Peyer's patch (tissue), 4 donors: Measurements from ENCODE around the gene ARHGEF25. TPM values are rescaled to one million over a fixed set of nuclear protein-coding genes. Genes with fewer than 3 reads are reported as not detected.

Source experiments
- DNase-seq, 3 donors: peaks; one replicate each; pipeline ENCODE4 v3.0.0-alpha.2; 2017 to 2019
- H3K27ac ChIP-seq, 4 donors: fragments of 200-600 bp; sonication (generic); one replicate each; pipeline ENCODE4 v1.5.1; 2016 to 2019
- H3K27me3 ChIP-seq, 2 donors: fragments of 200-600 bp; sonication (generic); one replicate each; pipeline ENCODE4 v1.5.1; 2019
- H3K36me3 ChIP-seq, 3 donors: fragments of 200-600 bp; sonication (generic); one replicate each; pipeline ENCODE4 v1.5.1; 2016 to 2019
- H3K4me1 ChIP-seq, 4 donors: fragments of 200-600 bp; sonication (generic); one replicate each; pipeline ENCODE4 v1.5.1; 2016 to 2019
- H3K4me3 ChIP-seq, 4 donors: fragments of 200-600 bp; sonication (generic); 1 replicate in 3 of 4; 2 replicates in 1 of 4; pipeline ENCODE4 v1.5.1; 2016 to 2019; ENCODE audit warnings: mild to moderate bottlenecking in 1 of 4
- H3K9me3 ChIP-seq, 4 donors: fragments of 200-600 bp; sonication (generic); one replicate each; pipeline ENCODE4 v1.5.1; 2016 to 2019; ENCODE audit warnings: mild to moderate bottlenecking in 1 of 4
- CTCF ChIP-seq, 6 experiments: fragments of 450-650 bp in 4 of 6; fragments of 200-600 bp in 2 of 6; sonication (generic) in 1 of 6; IDR thresholded peaks; one replicate each; pipeline ENCODE4 v1.5.1; 2017 to 2019; ENCODE audit warnings: antibody characterized with exemption in 6 of 6, mild to moderate bottlenecking in 3 of 6, moderate library complexity in 1 of 6
- POLR2A ChIP-seq, 2 donors: fragments of 450-650 bp; IDR thresholded peaks; one replicate each; pipeline ENCODE4 v1.5.1; 2017; ENCODE audit warnings: antibody characterized with exemption in 2 of 2, mild to moderate bottlenecking in 2 of 2, moderate library complexity in 2 of 2
- total RNA-seq, 4 donors: library from RNA; depleted of rRNA; stranded (reverse); fragments of >200 nt; gene quantifications; one replicate each; pipeline ENCODE4 v1.1.0, GENCODE V29; 2016

ARHGEF25 gene
- total RNA-seq, 4 donors from 2014 or later: 5.1 to 44.6 (median 8.7) TPM

DNA sequence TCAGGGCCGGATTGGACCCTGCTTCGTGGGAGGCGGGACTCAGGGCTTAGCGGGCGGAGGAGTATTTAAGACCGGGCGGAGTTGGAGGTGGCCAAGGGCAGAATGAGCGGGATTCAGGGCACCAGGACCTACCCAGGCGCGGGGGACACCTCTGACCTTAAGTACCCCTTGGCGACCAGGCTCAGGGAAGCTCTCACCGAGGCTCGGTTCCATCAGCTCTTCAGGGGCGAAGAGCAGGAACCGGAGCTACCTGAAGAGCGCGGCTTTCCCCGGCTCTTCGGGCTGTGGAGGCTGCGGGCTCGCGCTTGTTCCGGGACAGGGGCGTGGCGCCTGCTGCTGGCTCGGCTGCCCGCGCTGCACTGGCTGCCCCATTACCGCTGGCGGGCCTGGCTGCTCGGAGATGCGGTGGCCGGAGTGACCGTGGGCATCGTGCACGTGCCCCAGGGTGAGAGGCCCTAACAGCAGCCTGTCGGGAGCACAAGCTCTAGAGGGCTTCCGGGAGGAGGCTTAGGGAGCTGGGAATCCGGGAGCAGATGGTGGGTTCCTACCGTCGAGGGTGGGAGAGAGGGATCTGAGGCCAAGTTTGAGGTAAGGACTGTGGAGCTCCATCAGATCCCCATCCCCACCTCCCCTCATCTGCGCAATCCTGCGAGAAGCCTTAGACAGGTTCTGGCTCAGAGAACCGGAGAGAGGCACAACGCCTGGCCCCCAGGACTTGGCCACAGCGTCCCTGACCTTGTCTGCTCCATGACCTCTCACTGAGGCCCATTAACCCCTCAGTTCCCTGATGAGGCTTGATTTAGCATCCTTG is 8.4 kb downstream of the ARHGEF25 start:
- Histone ChIP-seq H3K9me3 (no peaks in the 10 kb centered on the region), H3K36me3 (no peaks in the 10 kb centered on the region), H3K4me1 (peaks cover 3 to 23% (median 12%) of the 10 kb centered on the region in 4 donors), H3K27ac (no peak overlapping the region), H3K4me3 (no peak overlapping the region), H3K27me3 (peaks cover 0 to 25% of the 10 kb centered on the region in 2 donors)
- DNase-seq: peak in 1 of 3 donors; percentile 65
- TF ChIP-seq POLR2A (IDR thresholded peaks at IDR 0.05) (no peak), CTCF (IDR thresholded peaks at IDR 0.05) (no peak)

DNA sequence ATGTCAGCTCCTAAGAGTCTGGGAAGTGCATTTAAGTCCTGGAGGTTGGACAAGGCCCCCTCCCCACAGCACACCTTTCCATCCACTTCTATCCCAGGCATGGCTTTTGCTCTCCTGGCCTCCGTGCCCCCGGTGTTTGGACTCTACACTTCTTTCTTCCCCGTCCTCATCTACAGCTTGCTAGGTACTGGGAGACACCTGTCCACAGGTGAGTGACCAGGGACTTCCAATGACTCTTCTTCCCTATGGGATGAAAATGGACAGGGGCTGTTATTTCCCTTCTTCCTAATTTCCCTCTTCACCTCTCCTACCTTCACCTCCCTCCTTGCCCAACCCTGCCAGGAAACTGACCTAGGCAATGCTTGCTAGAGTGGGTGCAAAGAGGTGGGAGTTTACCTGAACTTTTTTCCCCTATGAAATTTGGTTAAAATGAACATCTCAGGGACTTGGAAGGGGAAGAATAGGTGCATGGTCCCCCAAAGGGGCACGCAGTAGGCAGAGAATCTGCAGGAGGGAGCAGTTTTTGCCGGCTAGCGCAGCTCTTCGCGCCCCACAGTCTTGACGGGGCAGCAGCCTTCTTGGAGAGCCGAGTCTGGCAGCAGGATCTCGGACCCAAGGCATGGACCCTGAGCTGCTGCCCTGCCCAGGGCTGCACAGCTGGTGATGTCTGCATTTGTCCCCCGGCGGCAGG is 9.2 kb downstream of the ARHGEF25 start:
- Histone ChIP-seq H3K4me3 (peak overlapping the region in 3 of 4 donors; percentile 39 to 52 (median 46)), H3K27me3 (peaks cover 0 to 25% of the 10 kb centered on the region in 2 donors)
- DNase-seq: no peak

GRCh38 chr12:57620936-57621496 is 9.8 kb downstream of the ARHGEF25 start:
- peaks cover 3 to 23% (median 12%) of the 10 kb centered on the region in 4 donors for H3K4me1 ChIP-seq
- TF ChIP-seq POLR2A (IDR thresholded peaks at IDR 0.05) (no peak), CTCF (IDR thresholded peaks at IDR 0.05) (no peak)
- H3K27me3 ChIP-seq: peaks cover 0 to 25% of the 10 kb centered on the region in 2 donors
- DNase-seq: no peak
- H3K36me3 ChIP-seq: no peaks in the 10 kb centered on the region
- peak overlapping the region; percentile 1 to 52 (median 42) for H3K4me3 ChIP-seq
- no peaks in the 10 kb centered on the region for H3K9me3 ChIP-seq
- H3K27ac ChIP-seq: no peak overlapping the region

More for the DNA sequence above, 9.2 kb downstream of the ARHGEF25 start:
- no peak overlapping the region for H3K27ac ChIP-seq
- H3K4me1 ChIP-seq: peaks cover 3 to 23% (median 12%) of the 10 kb centered on the region in 4 donors
- H3K9me3 ChIP-seq: no peaks in the 10 kb centered on the region
- TF ChIP-seq POLR2A (IDR thresholded peaks at IDR 0.05) (no peak), CTCF (IDR thresholded peaks at IDR 0.05) (no peak)
- H3K36me3 ChIP-seq: no peaks in the 10 kb centered on the region

GRCh38 chr12:57621497-57622292 is 10.5 kb downstream of the ARHGEF25 start:
- Histone ChIP-seq H3K9me3 (no peaks in the 10 kb centered on the region), H3K27ac (no peak overlapping the region), H3K4me1 (peaks cover 3 to 23% (median 12%) of the 10 kb centered on the region in 4 donors), H3K4me3 (peak overlapping the region; percentile 1 to 52 (median 42)), H3K27me3 (peaks cover 0 to 25% of the 10 kb centered on the region in 2 donors), H3K36me3 (no peaks in the 10 kb centered on the region)
- peak; percentile 55 to 79 (median 75) for DNase-seq
- TF ChIP-seq CTCF (IDR thresholded peaks at IDR 0.05): peak; percentile 62 to 88 (median 80)
- no peak for TF ChIP-seq POLR2A (IDR thresholded peaks at IDR 0.05)
